ENCODE measurements around the gene SPATA32.
"Not testable (repeated sequence)": the region's sequence is repeated elsewhere in the genome, so short reads cannot be mapped to it uniquely, and the experiment has no call there.

SPATA32 gene

GRCh38 chr17:45270828-45271418 is 9.0 kb upstream of the SPATA32 start:
- peak; percentile 63 to 66 for DNase-seq

- DNase-seq: no peak
Measured at GRCh38 chr17:45269912-45270311, 8.0 kb upstream of the SPATA32 start.

GRCh38 chr17:45267436-45268055 is 5.7 kb upstream of the SPATA32 start:
- no peak for DNase-seq

- DNase-seq: no peak
Measured at GRCh38 chr17:45266372-45266926, 4.6 kb upstream of the SPATA32 start.

- no peak for DNase-seq
Measured at GRCh38 chr17:45265821-45266220, 3.9 kb upstream of the SPATA32 start.

- no peak for DNase-seq
Measured at GRCh38 chr17:45264988-45265387, 3.1 kb upstream of the SPATA32 start.

- DNase-seq: no peak
Measured at GRCh38 chr17:45264430-45264829, 2.5 kb upstream of the SPATA32 start.

GRCh38 chr17:45263477-45263860 is 1.6 kb upstream of the SPATA32 start:
- no peak for DNase-seq

- peak in 1 of 2 experiments; percentile 19 for DNase-seq
Measured at GRCh38 chr17:45262516-45263476, 902 bp upstream of the SPATA32 start.

GRCh38 chr17:45260204-45260783 is 1.6 kb downstream of the SPATA32 start:
- DNase-seq: no peak

GRCh38 chr17:45258981-45259380 is 2.9 kb downstream of the SPATA32 start:
- no peak for DNase-seq

- no peak for DNase-seq
Measured at GRCh38 chr17:45257115-45257514, 4.8 kb downstream of the SPATA32 start.

- DNase-seq: peak; percentile 26 to 38
Measured at GRCh38 chr17:45256114-45256966, 5.6 kb downstream of the SPATA32 start.

GRCh38 chr17:45255358-45255757 is 6.5 kb downstream of the SPATA32 start:
- no peak for DNase-seq

- DNase-seq: no peak
Measured at GRCh38 chr17:45253879-45254278, 8.0 kb downstream of the SPATA32 start.

GRCh38 chr17:45253237-45253636 is 8.7 kb downstream of the SPATA32 start:
- not testable (repeated sequence) for DNase-seq

- DNase-seq: no peak
Measured at GRCh38 chr17:45251931-45252330, 10.0 kb downstream of the SPATA32 start.

- DNase-seq: peak; percentile 76 to 79
Measured at GRCh38 chr17:45248132-45248957, 13.5 kb downstream of the SPATA32 start.

- peak; percentile 99 for DNase-seq
Measured at GRCh38 chr17:45247429-45248131, 14.3 kb downstream of the SPATA32 start.

- DNase-seq: peak in 1 of 2 experiments; percentile 28
Measured at GRCh38 chr17:45246861-45247428, 14.9 kb downstream of the SPATA32 start.

All from activated CD4-positive, alpha-beta T cell treated with anti-CD3 and anti-CD28 coated beads, Interleukin-2, amount 50 U/mL, for 48 hours (primary cell).